Lung (tissue), 12 donors: Measurements from ENCODE around the gene ADGRV1. TPM values are rescaled to one million over a fixed set of nuclear protein-coding genes. Genes with fewer than 3 reads are reported as not detected.

Source experiments
- ATAC-seq: fragments of 200-7000 bp; cut with Tn5 transposase; one replicate; pipeline ENCODE4 v1.9.1; 2020; ENCODE audit warnings: moderate number of reproducible peaks; ENCODE audit not compliant: insufficient read depth, low FRiP score
- DNase-seq, 3 donors: peaks; one replicate each; pipeline ENCODE4 v3.0.0-alpha.2; 2013 to 2017
- H3K27ac ChIP-seq, 2 donors: one replicate each; pipeline ENCODE4 v1.5.1; 2013; ENCODE audit warnings: mild to moderate bottlenecking in 2 of 2, moderate library complexity in 2 of 2, control low read depth in 1 of 2, inconsistent platforms in 1 of 2, low read depth in 1 of 2, low read length in 1 of 2
- H3K27me3 ChIP-seq, 3 donors: one replicate each; pipeline ENCODE4 v1.5.1; 2013; ENCODE audit warnings: low read length in 2 of 3; ENCODE audit not compliant: control insufficient read depth in 3 of 3, insufficient read depth in 3 of 3
- H3K36me3 ChIP-seq, 4 donors: one replicate each; pipeline ENCODE4 v1.5.1; 2013; ENCODE audit warnings: low read length in 4 of 4, mild to moderate bottlenecking in 1 of 4, moderate library complexity in 1 of 4; ENCODE audit not compliant: control insufficient read depth in 4 of 4, insufficient read depth in 4 of 4
- H3K4me1 ChIP-seq, 5 donors: one replicate each; pipeline ENCODE4 v1.5.1; 2013; ENCODE audit warnings: low read length in 5 of 5, mild to moderate bottlenecking in 2 of 5, moderate library complexity in 1 of 5; ENCODE audit not compliant: control insufficient read depth in 5 of 5, insufficient read depth in 5 of 5
- H3K4me3 ChIP-seq: one replicate; pipeline ENCODE4 v1.5.1; 2013; ENCODE audit warnings: mild to moderate bottlenecking, control low read depth, moderate library complexity
- H3K9ac ChIP-seq, 2 donors: one replicate each; pipeline ENCODE4 v1.5.1; 2013; ENCODE audit warnings: low read length in 2 of 2, control low read depth in 1 of 2; ENCODE audit not compliant: insufficient read depth in 1 of 2
- H3K9me3 ChIP-seq, 4 donors: one replicate each; pipeline ENCODE4 v1.5.1; 2013; ENCODE audit warnings: low read length in 3 of 4, mild to moderate bottlenecking in 1 of 4, moderate library complexity in 1 of 4; ENCODE audit not compliant: control insufficient read depth in 4 of 4, insufficient read depth in 3 of 4
- whole genome bisulfite sequencing, 2 donors: extraction: QIAGEN DNeasy Blood & Tissue Kit; methylation state at CpG; one replicate each; pipeline ENCODE4 v1.1.7; 2013; 5-methylcytosine and 5-hydroxymethylcytosine counted together
- polyA plus RNA-seq, 2 donors: library from polyadenylated mRNA; stranded (reverse); fragments of 200-250 nt; gene quantifications; one replicate each; pipeline ENCODE4 v1.2.1, GENCODE V29; 2013
- total RNA-seq, 2 donors: library from RNA; depleted of rRNA in 1 of 2; stranded (reverse); fragments of >200 nt in 1 of 2; gene quantifications; one replicate each; pipeline ENCODE4 v1.2.1, GENCODE V29; 2014 to 2021
- TF ChIP-seq, protein P1 (sequence below): IDR thresholded peaks from 2 replicates; pipeline ENCODE4 v1.5.1; 2012; ENCODE audit warnings: mild to moderate bottlenecking; ENCODE audit errors: control extremely low read depth, extremely low read depth
- donor health status: control.
- donor health status: control.
- donor health status: Bipolar disorder and iron deficiency.
- donor health status: healthy.
- donor health status: DM: yes; HTN: yes; CAD: no.

The ADGRV1 gene
- total and polyA plus RNA-seq, 4 donors: 3.6 to 66.2 (median 28.2) TPM

DNA sequence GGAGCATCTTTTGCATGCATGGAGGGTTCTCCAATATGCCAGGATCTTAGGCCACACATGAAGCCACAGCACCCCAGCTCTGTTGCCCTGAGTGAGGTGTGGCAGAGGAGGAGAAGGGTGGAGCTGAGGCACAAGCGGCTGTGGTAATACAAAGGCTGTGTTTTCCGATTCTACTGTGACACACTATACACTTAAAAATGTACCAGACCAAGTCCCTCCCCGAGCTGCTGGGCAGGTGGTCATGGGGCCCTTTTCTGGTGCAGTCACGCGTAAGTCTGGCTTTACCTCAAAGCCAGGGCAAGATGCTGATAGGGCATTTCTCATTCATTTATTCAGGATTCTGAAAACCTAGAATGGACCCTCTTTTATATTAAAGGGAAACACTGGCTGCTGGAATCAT is 3.7 kb downstream of the ADGRV1 start:
- Histone ChIP-seq H3K9ac (no peak overlapping the region), H3K4me3 (no peak overlapping the region), H3K9me3 (no peaks in the 10 kb centered on the region), H3K27ac (peak overlapping the region in 1 of 2 donors; percentile 51), H3K4me1 (peaks cover 0 to 15% (median 3%) of the 10 kb centered on the region in 5 donors), H3K27me3 (peaks cover 0 to 32% (median 11%) of the 10 kb centered on the region in 3 donors), H3K36me3 (no peaks in the 10 kb centered on the region)
- TF ChIP-seq, protein P1, sequence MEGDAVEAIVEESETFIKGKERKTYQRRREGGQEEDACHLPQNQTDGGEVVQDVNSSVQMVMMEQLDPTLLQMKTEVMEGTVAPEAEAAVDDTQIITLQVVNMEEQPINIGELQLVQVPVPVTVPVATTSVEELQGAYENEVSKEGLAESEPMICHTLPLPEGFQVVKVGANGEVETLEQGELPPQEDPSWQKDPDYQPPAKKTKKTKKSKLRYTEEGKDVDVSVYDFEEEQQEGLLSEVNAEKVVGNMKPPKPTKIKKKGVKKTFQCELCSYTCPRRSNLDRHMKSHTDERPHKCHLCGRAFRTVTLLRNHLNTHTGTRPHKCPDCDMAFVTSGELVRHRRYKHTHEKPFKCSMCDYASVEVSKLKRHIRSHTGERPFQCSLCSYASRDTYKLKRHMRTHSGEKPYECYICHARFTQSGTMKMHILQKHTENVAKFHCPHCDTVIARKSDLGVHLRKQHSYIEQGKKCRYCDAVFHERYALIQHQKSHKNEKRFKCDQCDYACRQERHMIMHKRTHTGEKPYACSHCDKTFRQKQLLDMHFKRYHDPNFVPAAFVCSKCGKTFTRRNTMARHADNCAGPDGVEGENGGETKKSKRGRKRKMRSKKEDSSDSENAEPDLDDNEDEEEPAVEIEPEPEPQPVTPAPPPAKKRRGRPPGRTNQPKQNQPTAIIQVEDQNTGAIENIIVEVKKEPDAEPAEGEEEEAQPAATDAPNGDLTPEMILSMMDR: no peak
- 62 to 75% methylated on average over 5 of the region's 5 CpGs for WGBS, 2 donors
- no peak for ATAC-seq
- DNase-seq: no peak

GRCh38 chr5:90563108-90563507 is 4.5 kb downstream of the ADGRV1 start:
- no peaks in the 10 kb centered on the region for H3K9me3 ChIP-seq
- 48 to 64% methylated on average over 1 of the region's 1 CpG for WGBS, 2 donors
- peaks cover 0 to 9% (median 3%) of the 10 kb centered on the region in 5 donors for H3K4me1 ChIP-seq
- H3K9ac ChIP-seq: no peak overlapping the region
- H3K4me3 ChIP-seq: no peak overlapping the region
- DNase-seq: no peak
- TF ChIP-seq, protein P1: no peak
- no peak for ATAC-seq
- no peak overlapping the region for H3K27ac ChIP-seq
- no peaks in the 10 kb centered on the region for H3K36me3 ChIP-seq
- peaks cover 0 to 24% (median 4%) of the 10 kb centered on the region in 3 donors for H3K27me3 ChIP-seq

DNA sequence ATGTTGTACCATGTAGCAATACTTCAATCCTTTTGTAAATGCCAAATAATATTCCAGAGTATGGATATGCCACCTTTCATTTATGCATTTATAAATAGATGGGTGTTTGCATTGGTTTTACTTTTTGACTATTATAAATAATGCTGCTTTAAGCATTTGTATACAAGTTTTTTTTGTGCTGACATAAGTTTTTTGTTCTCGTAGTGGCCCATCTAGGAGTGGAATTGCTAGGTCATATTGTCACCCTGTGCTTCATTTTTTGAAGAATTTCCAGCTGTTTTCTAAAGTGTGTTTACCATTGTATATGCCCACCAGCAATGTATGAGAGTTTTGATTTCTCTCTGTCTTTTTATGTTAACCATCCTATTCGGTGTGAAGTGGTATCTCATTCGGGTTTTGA is 6.9 kb downstream of the ADGRV1 start:
- ATAC-seq (no peak), DNase-seq (no peak)
- Histone ChIP-seq H3K27me3 (peaks cover 0 to 6% (median 0%) of the 10 kb centered on the region in 3 donors), H3K9ac (no peak overlapping the region), H3K27ac (no peak overlapping the region), H3K9me3 (no peaks in the 10 kb centered on the region), H3K4me3 (no peak overlapping the region), H3K36me3 (no peaks in the 10 kb centered on the region), H3K4me1 (peaks cover 0 to 1% (median 0%) of the 10 kb centered on the region in 5 donors)
- 90 to 93% methylated on average over 3 of the region's 3 CpGs for WGBS, 2 donors
- TF ChIP-seq, protein P1: no peak

- H3K27me3 ChIP-seq: no peaks in the 10 kb centered on the region
- H3K9ac ChIP-seq: no peak overlapping the region
- no peak overlapping the region for H3K27ac ChIP-seq
- H3K4me1 ChIP-seq: no peaks in the 10 kb centered on the region
- H3K36me3 ChIP-seq: no peaks in the 10 kb centered on the region
- no peak for DNase-seq
- ATAC-seq: no peak
- H3K4me3 ChIP-seq: no peak overlapping the region
- TF ChIP-seq, protein P1: no peak
- H3K9me3 ChIP-seq: no peaks in the 10 kb centered on the region
- 85 to 91% methylated on average over 1 of the region's 1 CpG for WGBS, 2 donors
Observed at GRCh38 chr5:90569084-90569483, 10.5 kb downstream of the ADGRV1 start.
